ENCODE results near the gene HSD17B1.

The HSD17B1 gene

DNA sequence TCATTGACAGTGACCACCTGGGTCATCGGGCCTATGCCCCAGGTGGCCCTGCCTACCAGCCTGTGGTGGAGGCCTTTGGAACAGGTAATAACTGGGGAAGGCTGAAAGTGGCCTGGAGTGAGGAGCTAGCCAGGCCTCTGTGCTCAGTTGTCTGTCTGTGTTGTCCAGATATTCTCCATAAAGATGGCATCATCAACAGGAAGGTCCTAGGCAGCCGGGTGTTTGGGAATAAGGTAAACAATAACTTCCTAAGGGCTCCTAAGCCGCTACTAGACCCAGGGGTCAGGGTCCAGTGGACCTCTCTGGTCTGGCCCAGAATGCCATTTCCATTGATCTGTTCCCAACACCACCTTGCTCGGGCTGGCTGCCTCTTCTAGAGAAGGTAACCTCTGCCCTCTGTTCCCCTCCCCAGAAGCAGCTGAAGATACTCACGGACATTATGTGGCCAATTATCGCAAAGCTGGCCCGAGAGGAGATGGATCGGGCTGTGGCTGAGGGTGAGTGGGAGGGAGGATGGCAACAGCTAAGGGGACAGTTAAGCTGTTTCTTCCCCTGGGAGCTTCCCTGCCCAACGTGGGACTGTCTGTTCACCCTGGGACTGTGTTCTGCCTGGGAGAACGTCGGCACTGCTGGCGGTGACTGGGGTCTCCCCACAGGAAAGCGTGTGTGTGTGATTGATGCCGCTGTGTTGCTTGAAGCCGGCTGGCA, 12.2 kb downstream of the HSD17B1 start:
- no peak for DNase-seq (ENCODE audit: extremely low spot score, insufficient read length, low read depth)
- no peak for FAIRE-seq

DNA sequence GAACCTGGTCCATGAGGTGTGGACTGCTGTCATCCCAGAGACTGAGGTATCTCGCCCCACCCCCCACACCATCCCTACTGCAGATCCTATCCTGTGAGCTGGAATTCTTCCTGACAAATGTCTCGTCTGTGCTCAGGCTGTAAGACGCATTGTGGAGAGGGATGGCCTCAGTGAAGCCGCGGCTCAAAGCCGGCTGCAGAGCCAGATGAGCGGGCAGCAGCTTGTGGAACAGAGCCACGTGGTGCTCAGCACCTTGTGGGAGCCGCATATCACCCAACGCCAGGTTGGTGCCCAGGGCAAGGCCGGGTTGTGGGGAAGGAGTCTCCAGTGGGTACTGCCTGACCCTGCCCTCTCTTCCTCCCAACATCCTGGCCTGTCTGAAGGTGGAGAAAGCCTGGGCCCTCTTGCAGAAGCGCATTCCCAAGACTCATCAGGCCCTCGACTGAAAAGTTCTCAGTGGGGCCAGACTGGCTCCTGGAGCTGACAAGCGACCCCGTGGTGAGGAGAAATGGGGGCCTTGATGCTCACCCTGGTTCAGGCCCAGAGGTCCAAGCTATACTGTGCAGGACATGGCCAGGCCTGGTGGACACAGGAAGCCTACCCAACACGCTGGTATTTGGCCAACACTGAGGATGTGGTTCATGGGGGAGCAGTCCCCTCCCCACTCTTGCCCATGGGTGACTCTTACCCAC, 12.9 kb downstream of the HSD17B1 start:
- FAIRE-seq: no peak

DNA sequence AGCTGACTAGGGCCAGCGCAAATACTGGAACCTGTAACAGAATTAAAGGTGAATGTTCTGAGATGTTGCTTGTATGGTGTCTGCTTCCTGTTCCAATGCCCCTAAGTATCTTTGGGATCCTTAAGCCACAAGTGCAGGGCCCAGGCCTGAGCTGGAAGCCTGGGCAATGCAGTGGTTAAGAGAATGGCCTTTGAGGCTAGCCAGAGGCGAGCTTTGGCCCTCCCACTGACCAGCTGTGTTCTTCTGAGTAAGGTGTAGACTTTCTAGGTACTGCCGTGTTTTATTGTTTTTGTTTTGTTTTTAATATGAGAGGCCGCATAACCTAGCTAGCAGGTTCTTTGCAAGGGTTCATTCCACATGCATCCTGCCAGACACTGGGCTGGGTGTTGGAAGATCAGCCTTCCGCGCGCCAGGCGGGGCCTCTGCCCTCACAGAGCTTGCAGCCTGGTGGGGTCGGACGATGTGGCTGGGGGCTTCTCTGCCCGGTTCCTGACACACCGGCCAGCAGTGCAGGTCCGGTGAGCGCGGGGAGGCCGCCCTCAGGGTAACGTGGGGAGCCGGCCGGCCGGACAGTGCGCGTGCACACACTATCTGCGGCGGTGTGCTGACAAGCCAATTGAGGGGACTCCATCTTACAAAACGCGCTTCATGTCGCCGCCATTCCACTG, 13.6 kb downstream of the HSD17B1 start:
- DNase-seq (ENCODE audit: extremely low spot score, insufficient read length, low read depth) (no peak), FAIRE-seq (no peak)

More for the DNA sequence above, 12.9 kb downstream of the HSD17B1 start:
- no peak for DNase-seq (ENCODE audit: extremely low spot score, insufficient read length, low read depth)

DNA sequence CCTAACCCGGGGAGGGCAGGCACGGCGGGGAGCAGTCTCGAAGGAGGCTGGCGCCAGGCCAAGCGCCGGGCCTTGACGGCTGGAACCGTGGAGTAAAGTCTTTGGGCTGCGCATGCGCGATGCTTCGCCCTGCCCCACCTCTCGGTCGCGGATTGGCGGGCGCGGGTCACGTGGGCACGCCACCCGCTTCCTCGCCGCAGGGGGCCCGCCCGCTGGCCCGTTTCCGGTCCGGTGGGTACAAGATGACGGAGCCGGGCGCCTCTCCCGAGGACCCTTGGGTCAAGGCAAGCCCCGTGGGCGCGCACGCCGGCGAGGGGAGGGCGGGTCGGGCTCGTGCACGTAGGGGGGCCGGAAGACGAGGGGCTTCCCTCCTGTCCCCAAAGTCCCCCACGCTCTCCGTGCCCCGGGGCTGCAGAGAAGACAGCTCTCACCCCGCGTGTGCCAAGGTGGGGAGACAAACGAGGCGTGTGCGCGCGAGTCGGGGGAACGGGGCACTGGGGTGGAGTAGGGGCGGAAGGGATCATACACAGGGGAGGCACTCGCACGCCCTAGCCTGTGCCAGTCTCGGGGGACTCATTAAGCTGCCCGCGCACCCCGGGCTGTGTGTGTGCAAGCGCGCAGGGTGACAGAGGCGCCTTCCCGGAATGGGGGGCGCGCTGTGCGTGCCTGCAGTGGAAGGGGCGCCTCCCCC, 14.3 kb downstream of the HSD17B1 start, which contains the start of gene MLX:
Gene MLX (plus strand): TSS at position 218 of the 691 bp plus-strand sequence. CDS start 25 bp downstream, at position 243.
- peak; percentile 100 for DNase-seq (ENCODE audit: extremely low spot score, insufficient read length, low read depth)
- FAIRE-seq: peak; percentile 95

DNA sequence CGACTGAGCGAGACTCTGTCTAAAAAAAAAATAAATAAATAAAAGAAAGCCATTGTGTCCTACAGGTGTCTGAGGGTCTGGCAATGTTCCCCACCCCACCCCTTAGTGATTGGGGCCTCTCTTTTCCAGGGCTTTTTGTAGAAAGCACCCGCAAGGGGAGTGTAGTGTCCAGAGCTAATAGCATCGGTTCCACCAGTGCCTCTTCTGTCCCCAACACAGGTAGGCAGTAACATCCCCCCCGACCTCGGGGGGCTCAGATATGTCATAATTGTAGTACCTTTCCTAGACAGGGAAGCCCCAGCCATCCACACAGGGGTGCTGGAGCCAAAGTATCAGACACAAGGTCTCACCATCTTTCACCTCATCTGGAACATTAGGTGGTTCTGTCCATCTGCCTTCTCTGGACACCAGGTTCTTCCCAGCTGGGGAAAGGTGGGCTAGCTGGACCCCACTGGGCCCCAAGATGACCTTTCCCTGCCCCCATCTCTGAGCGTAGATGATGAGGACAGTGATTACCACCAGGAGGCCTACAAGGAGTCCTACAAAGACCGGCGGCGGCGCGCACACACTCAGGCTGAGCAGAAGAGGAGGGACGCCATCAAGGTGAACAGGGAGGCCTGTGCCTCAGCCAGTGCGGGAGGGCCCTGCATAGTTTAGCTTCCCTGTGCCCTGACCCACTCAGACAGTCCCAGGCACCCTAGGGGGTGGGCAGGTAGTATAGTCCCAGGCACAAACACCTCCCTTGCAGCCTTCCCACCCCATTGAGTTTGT, 15.8 kb downstream of the HSD17B1 start:
- DNase-seq (ENCODE audit: extremely low spot score, insufficient read length, low read depth) (no peak), FAIRE-seq (no peak)

DNA sequence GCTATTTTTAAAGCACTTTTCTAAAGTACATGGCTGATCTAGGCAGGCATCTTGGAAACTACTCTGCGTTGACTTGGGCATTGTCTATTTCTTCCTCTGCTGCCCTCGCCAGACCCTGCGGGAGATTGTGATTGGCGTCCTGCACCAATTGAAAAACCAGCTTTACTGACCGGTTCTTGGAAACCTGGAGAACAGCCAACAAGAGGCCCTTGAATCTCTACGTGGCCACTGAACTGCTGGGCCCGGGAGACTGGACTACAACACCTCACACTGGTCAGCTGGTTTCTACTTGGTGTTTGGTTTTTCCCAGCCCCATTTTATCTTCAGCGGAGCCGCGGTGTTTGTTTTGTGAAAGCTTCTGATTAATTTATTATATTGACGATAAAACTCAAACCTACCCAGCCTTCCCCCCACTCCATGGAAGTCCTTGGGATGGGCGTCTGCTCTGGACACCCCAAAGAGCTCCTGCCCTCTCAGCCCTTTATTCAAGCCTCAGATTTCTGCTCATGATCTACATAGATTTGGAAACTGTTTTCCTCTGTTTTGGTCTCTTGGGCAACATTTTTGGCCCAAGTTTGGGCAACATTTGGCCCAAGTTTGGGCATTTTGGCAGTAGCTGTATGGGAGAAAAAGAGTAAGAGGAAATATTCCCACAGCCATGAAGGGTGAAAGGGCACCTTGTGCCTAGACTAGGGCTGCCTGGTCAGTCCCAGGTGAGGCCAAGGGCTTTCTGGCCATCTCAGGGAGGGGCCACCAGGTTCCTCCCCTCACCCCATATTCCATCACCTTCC, 18.9 kb downstream of the HSD17B1 start:
- no peak for FAIRE-seq

DNA sequence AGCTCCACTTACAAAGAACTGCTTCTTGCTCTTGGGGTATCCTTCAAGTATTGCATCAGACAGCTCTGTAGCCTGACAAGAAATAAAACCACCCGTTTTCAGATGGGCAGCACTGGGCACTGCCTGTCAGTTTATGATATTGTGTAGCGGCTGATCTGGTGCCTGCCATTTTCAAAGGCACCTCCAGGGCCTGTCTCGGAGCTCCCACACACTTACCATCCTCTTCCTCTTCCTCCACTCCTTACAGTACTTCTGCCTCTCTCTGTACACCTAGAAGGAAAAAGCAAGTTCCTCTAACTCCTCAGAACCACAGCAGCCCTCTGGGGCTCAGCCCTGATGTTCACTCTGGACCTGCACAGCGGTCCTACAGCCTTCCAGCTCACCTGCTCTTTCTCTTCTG, 20.4 kb downstream of the HSD17B1 start:
- FAIRE-seq: no peak
- no peak for DNase-seq (ENCODE audit: extremely low spot score, insufficient read length, low read depth)

More for the DNA sequence above, 18.9 kb downstream of the HSD17B1 start:
- no peak for DNase-seq (ENCODE audit: extremely low spot score, insufficient read length, low read depth)

DNA sequence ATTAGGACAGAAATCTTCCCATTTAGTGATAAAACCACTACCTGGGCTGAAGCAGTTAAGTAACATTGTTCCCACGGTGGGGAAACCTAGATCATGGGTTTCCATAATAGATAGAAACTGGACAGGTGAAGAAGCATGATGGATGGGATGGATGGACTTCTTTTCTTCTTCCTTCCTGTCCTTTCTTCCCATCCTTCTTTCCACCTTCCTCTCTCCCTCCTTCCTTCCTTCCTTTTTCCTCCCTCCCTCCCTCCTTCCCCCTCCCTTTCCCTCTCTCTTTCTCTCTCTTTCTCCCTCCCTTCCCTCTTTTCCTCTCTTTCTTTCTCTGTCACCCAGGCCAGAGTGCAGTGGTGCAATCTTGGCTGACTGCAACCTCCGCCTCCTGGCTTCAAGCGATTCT, 21.7 kb downstream of the HSD17B1 start:
- DNase-seq (ENCODE audit: extremely low spot score, insufficient read length, low read depth) (no peak), FAIRE-seq (no peak)

DNA sequence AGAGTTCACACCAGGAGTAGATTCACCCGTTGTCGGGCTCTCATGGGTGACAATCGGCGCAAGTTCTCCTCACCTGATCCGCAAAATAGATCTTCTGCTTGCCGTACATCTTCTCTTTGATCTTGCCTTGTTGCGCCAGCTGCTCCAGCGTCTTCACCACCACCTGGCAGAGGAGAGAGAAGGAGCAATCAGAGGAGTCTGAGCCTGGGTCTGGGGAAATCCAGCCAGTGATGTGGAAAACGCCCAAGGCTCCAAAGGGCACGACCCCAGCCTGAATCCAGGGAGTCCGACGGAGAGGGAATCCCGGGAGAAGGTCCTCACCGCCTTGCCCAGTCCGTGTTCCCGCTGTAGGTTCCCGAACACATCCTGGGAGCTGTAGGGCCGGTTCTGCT, 24.4 kb downstream of the HSD17B1 start:
- DNase-seq (ENCODE audit: extremely low spot score, insufficient read length, low read depth) (no peak), FAIRE-seq (no peak)

DNA sequence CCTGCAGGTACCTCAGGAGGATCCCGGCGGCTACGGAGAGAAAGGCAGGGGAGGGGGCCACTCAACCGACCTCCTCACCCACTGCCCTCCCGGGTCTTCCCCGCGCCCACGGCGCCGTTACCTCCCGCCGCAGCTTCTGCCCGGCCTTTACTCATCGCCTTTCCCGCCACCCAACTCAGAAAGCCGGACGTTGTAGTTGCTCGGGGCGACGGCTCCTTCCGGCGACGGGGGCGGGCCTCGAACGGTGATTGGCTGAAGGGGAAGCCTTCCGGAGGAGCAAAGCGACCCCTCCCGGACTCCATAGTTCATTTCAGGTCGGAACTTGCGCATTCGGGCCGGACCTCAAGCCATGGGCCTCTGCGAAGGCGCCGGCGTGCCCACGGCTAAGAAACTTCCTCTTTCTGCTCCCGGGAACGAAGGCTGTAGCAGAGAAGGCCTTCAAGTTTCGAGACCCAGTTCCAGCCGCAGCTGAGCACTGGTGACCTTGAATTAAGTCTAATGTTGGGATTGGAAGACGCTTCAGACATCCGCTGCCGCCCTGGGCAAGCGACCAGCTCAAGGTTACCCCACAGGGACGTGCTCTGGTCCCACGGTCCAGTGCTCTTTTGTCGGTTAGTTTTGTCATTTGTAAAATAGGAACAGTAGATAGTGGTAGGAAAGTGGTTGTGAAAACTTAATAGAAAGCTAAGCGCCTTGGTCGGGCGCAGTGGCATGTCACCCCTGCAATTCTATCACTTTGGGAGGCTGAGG, 25.0 kb downstream of the HSD17B1 start, which contains the start of gene PSMC3IP:
Gene PSMC3IP (minus strand): TSS at position 198 of the 750 bp plus-strand sequence. CDS start 43 bp downstream, at position 155.
- FAIRE-seq (peak; percentile 95), DNase-seq (ENCODE audit: extremely low spot score, insufficient read length, low read depth) (peak; percentile 94)

DNA sequence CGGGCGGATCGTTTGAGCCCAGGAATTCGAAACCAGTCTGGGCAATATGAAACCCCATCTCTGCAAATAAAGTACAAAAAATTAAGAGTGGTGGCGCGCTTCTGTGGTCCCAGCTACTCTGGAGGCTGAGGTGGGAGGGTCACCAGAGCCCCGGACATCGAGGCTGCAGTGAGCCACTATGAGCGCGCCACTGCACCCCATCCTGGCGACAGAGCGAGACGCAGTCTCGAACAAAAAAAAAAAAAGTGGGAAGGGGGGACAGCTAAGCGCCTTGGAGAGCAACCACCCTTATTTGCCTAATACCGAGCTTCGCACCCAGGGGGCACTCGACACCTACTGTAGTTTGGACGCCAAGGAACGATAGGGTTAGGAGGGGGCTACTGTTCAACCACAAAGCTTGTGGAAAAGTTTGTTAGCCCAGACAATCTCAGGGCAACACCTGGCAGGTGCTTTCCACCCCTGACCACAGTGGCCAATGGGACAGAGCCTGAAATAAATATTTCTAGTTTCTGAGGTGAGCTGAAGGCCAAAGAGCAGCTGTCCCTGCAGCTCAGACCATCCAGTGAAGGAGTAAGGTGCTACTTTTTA, 25.7 kb downstream of the HSD17B1 start:
- DNase-seq (ENCODE audit: extremely low spot score, insufficient read length, low read depth): peak; percentile 75
- FAIRE-seq: peak; percentile 95

DNA sequence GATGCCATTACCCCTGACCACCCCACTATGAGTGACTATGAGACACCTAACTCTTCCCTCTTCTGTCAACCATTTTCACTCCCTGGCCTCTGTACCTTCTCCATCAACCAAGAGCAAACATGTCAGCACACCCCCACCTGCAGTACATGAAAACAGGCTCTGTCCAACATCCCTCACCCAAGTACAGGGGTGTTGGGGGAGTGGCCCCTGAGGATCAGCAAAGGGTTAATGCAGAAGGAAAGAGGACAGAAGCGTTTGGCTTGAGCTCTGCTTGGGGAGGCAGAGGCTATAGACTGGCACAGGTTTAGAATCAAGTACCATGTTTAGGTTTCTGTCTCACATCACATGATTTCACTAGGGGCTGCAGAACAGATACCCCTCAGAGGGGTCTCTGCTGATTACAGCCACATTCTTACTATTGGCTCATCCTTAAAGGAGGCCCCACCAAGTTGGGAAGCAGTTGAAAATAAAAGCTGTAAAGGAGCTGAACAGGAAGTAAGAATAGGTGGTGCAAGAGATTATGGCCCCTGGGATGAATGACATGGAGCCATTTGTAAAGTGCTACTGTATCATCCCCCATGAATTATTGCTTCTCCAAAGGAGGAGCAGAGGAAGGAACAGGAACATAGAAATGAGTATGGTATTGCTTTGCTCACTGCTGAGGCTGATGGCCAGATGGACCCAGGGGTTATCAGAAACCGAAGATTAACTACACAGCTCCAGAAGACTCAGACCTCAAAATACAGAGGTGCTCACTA, 27.2 kb downstream of the HSD17B1 start:
- FAIRE-seq (no peak), DNase-seq (ENCODE audit: extremely low spot score, insufficient read length, low read depth) (no peak)

DNA sequence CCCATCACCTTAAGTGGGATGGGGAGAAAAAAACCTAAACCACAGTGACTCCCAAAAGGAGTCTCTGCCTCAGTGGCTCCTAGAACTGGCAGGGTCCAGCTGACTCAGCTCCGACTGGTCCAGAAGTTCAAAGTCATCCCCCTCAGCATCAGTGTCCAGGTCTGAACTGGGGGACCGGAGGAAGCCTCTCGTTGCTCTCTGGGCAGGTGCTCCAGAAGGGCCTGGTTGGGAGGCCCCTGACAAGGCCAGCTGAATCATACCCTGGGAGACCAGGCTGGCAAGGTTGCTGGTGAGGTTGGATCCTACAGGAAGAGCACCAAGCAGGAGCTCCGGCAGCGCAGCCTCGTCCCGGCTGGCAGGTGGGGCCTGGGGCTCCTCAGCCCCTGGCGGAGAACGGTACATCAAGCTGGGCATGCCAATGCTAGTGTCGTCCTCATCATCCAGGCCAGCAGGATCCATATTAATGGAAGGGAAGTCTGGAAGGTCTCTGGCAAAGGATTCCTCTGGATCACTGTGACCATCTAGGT, 29.1 kb downstream of the HSD17B1 start:
- no peak for FAIRE-seq
- no peak for DNase-seq (ENCODE audit: extremely low spot score, insufficient read length, low read depth)

DNA sequence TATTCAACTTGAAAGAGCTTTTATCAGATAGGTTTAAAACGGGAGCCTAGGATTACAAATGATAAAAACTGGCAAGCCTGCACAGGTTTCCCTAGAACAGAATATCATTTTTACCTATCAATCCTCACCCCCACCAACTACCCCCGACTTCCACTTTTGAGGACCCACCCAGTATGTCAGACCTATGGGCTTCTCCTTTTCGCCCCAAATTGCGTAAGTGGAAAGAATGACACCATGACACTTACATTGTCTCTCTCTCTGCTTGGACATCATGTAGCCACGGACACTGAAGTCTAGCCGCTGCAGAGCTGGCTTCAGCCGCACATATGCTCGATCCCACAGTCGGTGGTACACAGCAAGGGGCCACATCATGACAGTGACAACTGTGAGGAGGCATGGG, 32.2 kb downstream of the HSD17B1 start:
- DNase-seq (ENCODE audit: extremely low spot score, insufficient read length, low read depth): no peak

DNA sequence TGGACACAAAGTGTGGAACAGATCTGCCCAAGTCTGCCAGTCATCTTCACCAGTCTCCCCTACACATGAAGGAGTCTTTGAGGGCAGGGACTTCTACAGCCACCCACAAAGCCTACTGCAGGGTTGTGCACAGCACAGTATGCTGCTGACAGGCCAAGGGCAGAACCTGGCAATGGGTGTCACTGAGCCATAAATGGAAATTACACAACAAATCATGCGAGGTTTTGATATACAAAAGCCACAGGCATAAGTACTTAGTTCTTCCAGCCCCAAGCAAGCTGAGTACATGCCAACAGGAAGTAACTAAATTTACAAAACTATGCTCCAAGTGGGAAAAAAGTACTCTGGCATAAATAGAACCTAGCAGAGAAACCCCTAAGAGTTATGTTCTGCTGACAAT, 32.6 kb downstream of the HSD17B1 start:
- DNase-seq (ENCODE audit: extremely low spot score, insufficient read length, low read depth) (no peak), FAIRE-seq (peak; percentile 9)

More for the DNA sequence above, 32.2 kb downstream of the HSD17B1 start:
- no peak for FAIRE-seq

DNA sequence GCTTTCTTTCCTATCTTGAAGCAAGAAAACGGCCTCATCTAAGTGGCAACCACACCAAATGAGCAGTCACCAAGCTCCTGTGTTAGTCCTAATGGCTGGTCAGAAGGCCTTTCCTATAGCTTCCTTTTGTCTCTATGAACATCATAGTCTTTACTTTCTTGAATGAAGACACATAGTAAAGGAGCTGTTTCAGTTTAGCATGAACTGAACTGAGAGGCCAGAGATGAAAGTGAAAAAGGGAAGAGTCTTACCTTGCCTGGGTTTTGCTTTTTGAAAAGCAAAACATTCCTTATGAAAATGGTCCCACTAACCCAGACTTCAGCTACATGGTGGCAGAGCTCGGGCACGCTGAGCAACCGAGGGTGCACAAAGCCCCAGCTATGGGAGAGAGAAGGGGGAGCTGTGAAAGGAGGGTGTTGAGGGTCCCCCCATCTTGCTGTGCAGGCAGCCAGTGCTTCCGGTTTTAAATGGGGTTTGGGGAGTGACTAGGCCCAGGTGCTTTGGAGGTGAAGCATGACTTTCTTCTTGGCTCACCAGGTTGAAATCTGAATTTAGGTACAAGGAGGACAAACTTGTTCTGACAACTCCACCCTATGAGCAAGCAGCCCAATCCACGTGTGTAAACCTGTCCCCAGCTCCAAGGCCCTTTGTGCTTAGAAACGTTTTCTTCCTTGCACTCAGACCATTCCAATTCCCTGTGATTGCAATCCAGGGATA, 33.9 kb downstream of the HSD17B1 start:
- DNase-seq (ENCODE audit: extremely low spot score, insufficient read length, low read depth) (no peak), FAIRE-seq (peak; percentile 89)

Data from GM18507 (cell line).